H9 (cell line): ENCODE measurements around the gene DIP2C. TPM values are rescaled to one million over a fixed set of nuclear protein-coding genes. Genes with fewer than 3 reads are reported as not detected.

ENCODE experiments used
- DNase-seq: peaks from one replicate; pipeline ENCODE4 v3.0.0-alpha.2; 2017
- H2AFZ ChIP-seq: one replicate; pipeline ENCODE4 v1.6.1; 2013; ENCODE audit warnings: mild to moderate bottlenecking, low read length, control low read depth, moderate library complexity
- H2AK5ac ChIP-seq: 2 replicates; pipeline ENCODE4 v1.6.1; 2013; ENCODE audit warnings: low read length, control low read depth, mixed read lengths; ENCODE audit not compliant: insufficient read length
- H2BK120ac ChIP-seq: one replicate; pipeline ENCODE4 v1.6.1; 2013; ENCODE audit warnings: low read depth, mild to moderate bottlenecking, low read length, control low read depth, inconsistent platforms; ENCODE audit not compliant: poor library complexity, severe bottlenecking
- H2BK12ac ChIP-seq: 2 replicates; pipeline ENCODE4 v1.6.1; 2013; ENCODE audit warnings: low read length, control low read depth, mixed read lengths, low read depth; ENCODE audit not compliant: insufficient read length
- H2BK15ac ChIP-seq: 2 replicates; pipeline ENCODE4 v1.6.1; 2013; ENCODE audit warnings: low read depth, low read length, control low read depth
- H2BK20ac ChIP-seq: one replicate; pipeline ENCODE4 v1.6.1; 2013; ENCODE audit warnings: low read depth, mild to moderate bottlenecking, low read length, control low read depth, inconsistent platforms; ENCODE audit not compliant: poor library complexity, severe bottlenecking
- H2BK5ac ChIP-seq: 2 replicates; pipeline ENCODE4 v1.6.1; 2013; ENCODE audit warnings: low read length, control low read depth, mixed read lengths; ENCODE audit not compliant: insufficient read length
- H3K14ac ChIP-seq: 2 replicates; pipeline ENCODE4 v1.6.1; 2013; ENCODE audit warnings: low read length, control low read depth; ENCODE audit not compliant: insufficient read depth
- H3K18ac ChIP-seq: 2 replicates; pipeline ENCODE4 v1.6.1; 2013; ENCODE audit warnings: low read depth, mild to moderate bottlenecking, mixed read lengths, low read length, control low read depth; ENCODE audit not compliant: insufficient read length
- H3K23ac ChIP-seq: 2 replicates; pipeline ENCODE4 v1.6.1; 2013; ENCODE audit warnings: low read length, control low read depth, mixed read lengths, low read depth; ENCODE audit not compliant: insufficient read length
- H3K23me2 ChIP-seq: 2 replicates; pipeline ENCODE4 v1.6.1; 2013; ENCODE audit warnings: low read depth, mild to moderate bottlenecking, mixed read lengths, low read length, control low read depth; ENCODE audit not compliant: insufficient read length, poor library complexity, severe bottlenecking
- H3K27ac ChIP-seq: 2 replicates; pipeline ENCODE4 v1.5.1; 2013; ENCODE audit warnings: low read length, control low read depth, mixed read lengths, low read depth; ENCODE audit not compliant: insufficient read length
- H3K27me3 ChIP-seq: 2 replicates; pipeline ENCODE4 v1.6.1; 2013; ENCODE audit warnings: low read length, control low read depth, inconsistent platforms; ENCODE audit not compliant: insufficient read depth
- H3K4ac ChIP-seq: 2 replicates; pipeline ENCODE4 v1.6.1; 2013; ENCODE audit warnings: low read depth, mild to moderate bottlenecking, control low read depth, inconsistent platforms, low read length, moderate library complexity
- H3K4me1 ChIP-seq: 2 replicates; pipeline ENCODE4 v1.6.1; 2013; ENCODE audit warnings: low read length, control low read depth, inconsistent platforms; ENCODE audit not compliant: insufficient read depth
- H3K4me2 ChIP-seq: 2 replicates; pipeline ENCODE4 v1.6.1; 2013; ENCODE audit warnings: low read length, control low read depth, mixed read lengths; ENCODE audit not compliant: insufficient read length, insufficient read depth
- H3K56ac ChIP-seq: 2 replicates; pipeline ENCODE4 v1.6.1; 2013; ENCODE audit warnings: low read depth, mild to moderate bottlenecking, mixed read lengths, low read length, control low read depth; ENCODE audit not compliant: insufficient read length
- H3K79me1 ChIP-seq: 2 replicates; pipeline ENCODE4 v1.6.1; 2013; ENCODE audit warnings: low read depth, mild to moderate bottlenecking, moderate library complexity, low read length, control low read depth, inconsistent platforms; ENCODE audit not compliant: insufficient read depth, poor library complexity, severe bottlenecking
- H3K79me2 ChIP-seq: 2 replicates; pipeline ENCODE4 v1.6.1; 2013; ENCODE audit warnings: low read length, control low read depth, inconsistent platforms; ENCODE audit not compliant: insufficient read depth
- H3K9ac ChIP-seq: 2 replicates; pipeline ENCODE4 v1.6.1; 2013; ENCODE audit warnings: low read length, control low read depth, mixed read lengths; ENCODE audit not compliant: insufficient read length; ENCODE audit errors: extremely low read depth
- H3K9me3 ChIP-seq: one replicate; pipeline ENCODE4 v1.6.1; 2013; ENCODE audit warnings: low read depth, low read length, inconsistent platforms; ENCODE audit not compliant: control insufficient read depth
- H3T11ph ChIP-seq: one replicate; pipeline ENCODE4 v1.6.1; 2013; ENCODE audit warnings: mild to moderate bottlenecking, low read length, control low read depth, inconsistent platforms
- H4K20me1 ChIP-seq: one replicate; pipeline ENCODE4 v1.6.1; 2013; ENCODE audit not compliant: control insufficient read depth, insufficient read length, insufficient read depth
- H4K5ac ChIP-seq: 2 replicates; pipeline ENCODE4 v1.6.1; 2013; ENCODE audit warnings: low read depth, mild to moderate bottlenecking, mixed read lengths, low read length, control low read depth; ENCODE audit not compliant: insufficient read length
- H4K8ac ChIP-seq: replicated peaks from 2 replicates; pipeline ENCODE4 v1.6.1; 2013; ENCODE audit warnings: low read length, control low read depth, mixed read lengths, low read depth; ENCODE audit not compliant: insufficient read length
- H4K91ac ChIP-seq: 2 replicates; pipeline ENCODE4 v1.6.1; 2013; ENCODE audit warnings: low read depth, mild to moderate bottlenecking, moderate library complexity, mixed read lengths, low read length, control low read depth; ENCODE audit not compliant: insufficient read length
- H3K27ac Mint-ChIP-seq, 3 experiments: 2 replicates in 2 of 3; 3 replicates in 1 of 3; pipeline ENCODE4 v1.8.0; 2020 to 2021; ENCODE audit warnings: mixed read lengths in 3 of 3, mild to moderate bottlenecking in 1 of 3, moderate library complexity in 1 of 3
- H3K27me3 Mint-ChIP-seq: 2 replicates; pipeline ENCODE4 v1.8.0; 2021; ENCODE audit warnings: low read depth, mild to moderate bottlenecking, moderate library complexity, mixed read lengths
- H3K36me3 Mint-ChIP-seq, 3 experiments: 2 replicates in 2 of 3; 3 replicates in 1 of 3; pipeline ENCODE4 v1.8.0; 2020 to 2021; ENCODE audit warnings: low read depth in 3 of 3, mixed read lengths in 3 of 3; ENCODE audit not compliant: insufficient read depth in 1 of 3
- H3K4me1 Mint-ChIP-seq, 2 experiments: 2 replicates each; pipeline ENCODE4 v1.8.0; 2020; ENCODE audit warnings: mixed read lengths in 2 of 2
- H3K4me3 Mint-ChIP-seq, 2 experiments: 2 replicates in 1 of 2; 3 replicates in 1 of 2; pipeline ENCODE4 v1.8.0; 2020 to 2021; ENCODE audit warnings: mild to moderate bottlenecking in 2 of 2, mixed read lengths in 2 of 2, moderate library complexity in 1 of 2
- H3K9me3 Mint-ChIP-seq, 2 experiments: 2 replicates in 1 of 2; 3 replicates in 1 of 2; pipeline ENCODE4 v1.8.0; 2020; ENCODE audit warnings: mild to moderate bottlenecking in 2 of 2, mixed read lengths in 2 of 2, moderate library complexity in 1 of 2
- CTCF ChIP-seq: fragments of 200-600 bp; sonication (generic); conservative IDR thresholded peaks from 3 replicates; pipeline ENCODE4 v1.8.0; 2021; ENCODE audit warnings: antibody characterized with exemption, mild to moderate bottlenecking
- whole genome bisulfite sequencing: extraction: QIAGEN DNeasy Blood & Tissue Kit; methylation state at CpG from one replicate; pipeline ENCODE4 v1.1.7; 2013; ENCODE audit warnings: missing lambda C conversion rate, low lambda C conversion rate, mixed read lengths; ENCODE audit not compliant: insufficient read length; ENCODE audit errors: extremely low coverage; 5-methylcytosine and 5-hydroxymethylcytosine counted together
- total RNA-seq: library from RNA; stranded (reverse); gene quantifications from 2 replicates; pipeline ENCODE4 v1.2.1, GENCODE V29; 2021

DIP2C gene
- total RNA-seq, 1 experiment from 2014 or later, result 7.9 TPM

DNA sequence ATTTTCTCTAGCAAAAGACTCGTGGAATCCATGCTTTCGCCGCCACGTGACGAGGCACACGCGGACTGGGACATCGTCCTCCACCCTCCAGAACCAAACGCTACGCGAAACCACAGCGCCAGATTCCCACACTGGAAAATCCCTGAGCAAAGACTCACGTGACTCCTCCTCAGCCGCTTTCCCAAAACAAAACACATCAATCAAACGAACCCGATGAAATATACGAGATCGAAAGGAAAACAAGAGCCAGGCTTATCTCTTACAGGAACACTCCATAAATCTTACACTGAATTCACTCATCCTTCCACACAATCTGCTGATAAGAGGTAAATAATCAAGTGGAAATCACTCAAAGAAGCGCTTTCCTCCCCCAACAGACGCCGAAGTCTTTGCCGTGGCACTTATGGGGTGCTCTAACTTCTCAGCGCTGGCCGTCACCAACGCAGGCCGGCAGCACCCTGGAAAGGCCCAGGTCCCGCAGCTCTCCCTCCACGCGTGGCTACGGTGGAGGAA, 23.8 kb downstream of the DIP2C start:
- DNase-seq, result no peak
- peaks cover 2% of the 10 kb centered on the region for H4K20me1 ChIP-seq
- Mint-ChIP-seq H3K36me3 (no peaks in the 10 kb centered on the region), H3K27me3 (no peaks in the 10 kb centered on the region), H3K4me3 (no peak overlapping the region), H3K27ac (peak overlapping the region; percentile 5 to 47 (median 15); a peak in 3 of 7 replicates), H3K4me1 (peaks cover 13 to 19% of the 10 kb centered on the region in 2 experiments), H3K9me3 (no peaks in the 10 kb centered on the region)
- H3K27me3 ChIP-seq, result no peaks in the 10 kb centered on the region
- no peaks in the 10 kb centered on the region for H3K23me2 ChIP-seq
- peaks cover 6% of the 10 kb centered on the region; the same call in 1 of the 2 replicates for H3K4me1 ChIP-seq
- no peak overlapping the region for H3K4me2 ChIP-seq
- no peak overlapping the region for H4K8ac ChIP-seq
- no peak overlapping the region for H2BK15ac ChIP-seq
- no peaks in the 10 kb centered on the region for H3K9me3 ChIP-seq
- H4K91ac ChIP-seq, result no peak overlapping the region
- H2AFZ ChIP-seq, result no peak overlapping the region
- H3K79me1 ChIP-seq, result peaks cover 3% of the 10 kb centered on the region
- H3K14ac ChIP-seq, result no peak overlapping the region
- no peak overlapping the region for H2BK20ac ChIP-seq
- no peak overlapping the region for H2BK5ac ChIP-seq
- peaks cover 11% of the 10 kb centered on the region; the same call in 1 of the 2 replicates for H3K79me2 ChIP-seq
- no peak overlapping the region for H3K4ac ChIP-seq
- H3K27ac ChIP-seq, result no peak overlapping the region
- H3K9ac ChIP-seq, result no peak overlapping the region
- no peak overlapping the region for H2AK5ac ChIP-seq
- no peak for TF ChIP-seq CTCF
- no peak overlapping the region for H3T11ph ChIP-seq
- H3K18ac ChIP-seq, result no peak overlapping the region
- H4K5ac ChIP-seq, result no peak overlapping the region
- no peak overlapping the region for H3K23ac ChIP-seq
- no peak overlapping the region for H2BK120ac ChIP-seq
- WGBS, result no CpG with 5 or more reads among the region's 30 CpGs
- H3K56ac ChIP-seq, result no peak overlapping the region
- no peak overlapping the region for H2BK12ac ChIP-seq
